ENCODE data around the gene TMEM61.

DNA sequence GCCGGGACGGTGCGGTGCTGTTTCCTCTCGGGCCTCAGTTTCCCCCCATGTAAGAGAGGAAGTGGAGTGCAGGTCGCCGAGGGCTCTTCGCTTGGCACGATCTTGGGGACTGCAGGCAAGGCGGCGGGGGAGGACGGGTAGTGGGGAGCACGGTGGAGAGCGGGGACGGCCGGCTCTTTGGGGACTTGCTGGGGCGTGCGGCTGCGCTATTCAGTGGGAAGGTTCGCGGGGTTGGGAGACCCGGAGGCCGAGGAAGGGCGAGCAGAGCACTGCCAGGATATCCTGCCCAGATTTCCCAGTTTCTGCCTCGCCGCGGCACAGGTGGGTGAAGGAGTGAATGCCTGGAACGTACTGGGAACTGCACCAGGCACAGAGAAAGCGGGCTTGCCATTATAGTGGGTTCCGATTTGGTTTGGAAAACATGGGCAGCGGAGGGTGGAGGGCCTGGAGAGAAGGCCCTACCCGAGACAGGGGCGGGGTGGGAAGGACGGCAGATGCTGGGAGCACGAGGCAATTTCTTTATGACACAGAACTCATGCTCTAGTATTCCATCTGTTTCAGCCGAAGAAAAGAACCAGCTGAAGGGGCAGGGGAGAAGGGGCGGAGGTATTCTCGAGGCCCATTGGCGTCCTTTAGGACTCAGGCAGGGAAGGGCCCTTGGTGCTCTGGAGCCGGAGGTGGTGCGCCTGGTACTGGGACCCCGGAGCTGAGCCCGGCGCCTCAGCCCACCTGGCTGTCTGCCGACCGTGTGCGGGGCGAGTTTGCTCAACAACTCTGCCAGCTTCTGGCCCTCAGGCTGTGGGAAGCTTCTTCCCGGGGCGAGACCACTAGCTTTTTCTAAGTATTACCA is 59.9 kb downstream of the TMEM61 start:
- no peak for TF ChIP-seq EZH2 (IDR thresholded peaks at IDR 0.05)
- no peak for TF ChIP-seq POLR2AphosphoS5 (IDR thresholded peaks at IDR 0.05; ENCODE audit: borderline replicate concordance, low read depth, low read length)
- no peak for TF ChIP-seq FOXP2 (optimal IDR thresholded peaks at IDR 0.05; ENCODE audit: control extremely low read depth, extremely low read length, insufficient read depth)
